ENCODE measurements around the gene KIAA0232.

Gene KIAA0232

DNA sequence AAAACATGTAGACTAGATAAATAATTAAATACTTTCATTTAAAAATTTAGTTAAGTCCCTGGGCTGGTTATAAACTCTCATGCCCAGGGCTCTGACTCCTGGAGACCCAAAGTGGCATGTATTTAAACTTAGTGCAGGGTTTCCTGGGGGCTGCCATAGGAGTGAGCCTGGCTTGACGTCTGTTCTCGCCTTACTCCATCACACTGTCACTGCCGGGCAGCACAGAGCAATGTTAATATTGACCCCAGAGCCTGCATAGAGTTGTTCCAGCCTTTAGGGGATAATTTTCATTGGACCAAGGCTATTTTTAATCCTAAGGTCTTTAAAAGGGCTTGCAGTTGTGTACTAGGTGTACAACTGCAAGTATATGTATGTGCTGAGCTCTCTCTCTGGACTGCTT, 31.2 kb downstream of the KIAA0232 start:
- no peak overlapping the region for H3K4me2 ChIP-seq (ENCODE audit: low read length)
- peaks cover 51% of the 10 kb centered on the region for H3K79me2 ChIP-seq (ENCODE audit: low read length)
- H3K27ac ChIP-seq (ENCODE audit: low read length): no peak overlapping the region
- peaks cover 20% of the 10 kb centered on the region for H4K20me1 ChIP-seq (ENCODE audit: insufficient read depth, low read length)
- no peak overlapping the region for H3K9ac ChIP-seq (ENCODE audit: low read length)
- H3K9me3 ChIP-seq (ENCODE audit: insufficient read depth, low read length): peaks cover 2% of the 10 kb centered on the region; the same call in 1 of the 2 replicates
- no peaks in the 10 kb centered on the region for H3K27me3 ChIP-seq (ENCODE audit: low read depth, low read length)
- no peak overlapping the region for H2AFZ ChIP-seq (ENCODE audit: low read depth, low read length)
- no peak overlapping the region for H3K4me3 ChIP-seq (ENCODE audit: low read length)
- H3K36me3 ChIP-seq (replicated peaks; ENCODE audit: low read depth, low read length): peaks cover 11% of the 10 kb centered on the region
- TF ChIP-seq, protein P1, sequence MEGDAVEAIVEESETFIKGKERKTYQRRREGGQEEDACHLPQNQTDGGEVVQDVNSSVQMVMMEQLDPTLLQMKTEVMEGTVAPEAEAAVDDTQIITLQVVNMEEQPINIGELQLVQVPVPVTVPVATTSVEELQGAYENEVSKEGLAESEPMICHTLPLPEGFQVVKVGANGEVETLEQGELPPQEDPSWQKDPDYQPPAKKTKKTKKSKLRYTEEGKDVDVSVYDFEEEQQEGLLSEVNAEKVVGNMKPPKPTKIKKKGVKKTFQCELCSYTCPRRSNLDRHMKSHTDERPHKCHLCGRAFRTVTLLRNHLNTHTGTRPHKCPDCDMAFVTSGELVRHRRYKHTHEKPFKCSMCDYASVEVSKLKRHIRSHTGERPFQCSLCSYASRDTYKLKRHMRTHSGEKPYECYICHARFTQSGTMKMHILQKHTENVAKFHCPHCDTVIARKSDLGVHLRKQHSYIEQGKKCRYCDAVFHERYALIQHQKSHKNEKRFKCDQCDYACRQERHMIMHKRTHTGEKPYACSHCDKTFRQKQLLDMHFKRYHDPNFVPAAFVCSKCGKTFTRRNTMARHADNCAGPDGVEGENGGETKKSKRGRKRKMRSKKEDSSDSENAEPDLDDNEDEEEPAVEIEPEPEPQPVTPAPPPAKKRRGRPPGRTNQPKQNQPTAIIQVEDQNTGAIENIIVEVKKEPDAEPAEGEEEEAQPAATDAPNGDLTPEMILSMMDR (IDR thresholded peaks at IDR 0.05; ENCODE audit: low read depth, low read length): no peak
- TF ChIP-seq EZH2phosphoT487 (IDR thresholded peaks at IDR 0.05; ENCODE audit: low read depth): no peak
- no peaks in the 10 kb centered on the region for H3K4me1 ChIP-seq (ENCODE audit: low read length)

DNA sequence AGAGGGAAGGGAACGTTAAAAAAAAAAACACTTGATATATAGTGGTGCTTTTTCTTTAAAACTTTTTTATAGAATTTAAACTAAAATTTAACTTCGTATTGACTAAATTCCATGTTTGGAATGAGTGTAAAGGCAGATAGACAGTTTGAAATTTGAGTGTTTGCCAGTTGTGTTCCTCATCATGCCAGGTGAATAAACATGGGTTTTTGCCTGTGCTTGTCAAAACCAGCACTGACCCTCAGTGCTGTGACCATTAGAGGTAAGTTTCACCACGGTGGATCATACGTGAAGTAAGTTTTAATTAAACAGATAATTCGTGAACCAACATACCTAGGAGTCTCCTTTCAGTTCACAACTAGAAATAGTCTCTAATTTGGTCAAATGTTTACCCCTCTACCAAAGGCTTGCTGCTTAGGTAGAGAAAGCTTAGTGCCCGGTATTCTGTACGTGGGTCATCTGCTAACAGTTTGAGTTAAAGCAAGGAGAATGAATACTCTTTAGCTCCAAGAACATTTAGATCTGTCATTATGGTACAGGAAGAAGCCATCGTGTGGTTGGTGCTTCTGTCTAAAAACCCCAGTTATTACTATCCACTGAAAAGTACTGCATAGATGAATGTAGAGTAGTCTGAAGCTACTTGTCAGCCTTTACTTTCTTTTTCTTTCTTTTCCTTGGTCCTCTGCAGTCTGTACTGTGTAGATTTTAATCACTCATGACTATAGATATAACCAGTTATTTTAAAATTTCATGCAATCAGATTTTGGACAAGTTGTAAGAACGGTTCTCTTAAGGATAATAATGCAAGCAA, 32.7 kb downstream of the KIAA0232 start:
- no peaks in the 10 kb centered on the region for H3K4me1 ChIP-seq (ENCODE audit: low read length)
- no peak overlapping the region for H3K9ac ChIP-seq (ENCODE audit: low read length)
- H2AFZ ChIP-seq (ENCODE audit: low read depth, low read length): no peak overlapping the region
- no peak for TF ChIP-seq EZH2phosphoT487 (IDR thresholded peaks at IDR 0.05; ENCODE audit: low read depth)
- TF ChIP-seq, protein P1 (IDR thresholded peaks at IDR 0.05; ENCODE audit: low read depth, low read length): no peak
- H4K20me1 ChIP-seq (ENCODE audit: insufficient read depth, low read length): peaks cover 20% of the 10 kb centered on the region
- H3K79me2 ChIP-seq (ENCODE audit: low read length): peaks cover 59% of the 10 kb centered on the region
- H3K36me3 ChIP-seq (replicated peaks; ENCODE audit: low read depth, low read length): peaks cover 17% of the 10 kb centered on the region
- no peak overlapping the region for H3K4me3 ChIP-seq (ENCODE audit: low read length)
- H3K27ac ChIP-seq (ENCODE audit: low read length): no peak overlapping the region
- no peaks in the 10 kb centered on the region for H3K27me3 ChIP-seq (ENCODE audit: low read depth, low read length)
- H3K4me2 ChIP-seq (ENCODE audit: low read length): no peak overlapping the region
- H3K9me3 ChIP-seq (ENCODE audit: insufficient read depth, low read length): peaks cover 8% of the 10 kb centered on the region; the same call in 1 of the 2 replicates

- H4K20me1 ChIP-seq (ENCODE audit: insufficient read depth, low read length): 0 out of 2 replicates have a peak, but pooled peaks cover 4% of the 10 kb centered on the region
- peaks cover 8% of the 10 kb centered on the region; the same call in 1 of the 2 replicates for H3K9me3 ChIP-seq (ENCODE audit: insufficient read depth, low read length)
- no peak overlapping the region for H3K27ac ChIP-seq (ENCODE audit: low read length)
- no peak overlapping the region for H2AFZ ChIP-seq (ENCODE audit: low read depth, low read length)
- no peak for TF ChIP-seq EZH2phosphoT487 (IDR thresholded peaks at IDR 0.05; ENCODE audit: low read depth)
- TF ChIP-seq, protein P1 (IDR thresholded peaks at IDR 0.05; ENCODE audit: low read depth, low read length): no peak
- H3K36me3 ChIP-seq (replicated peaks; ENCODE audit: low read depth, low read length): peaks cover 19% of the 10 kb centered on the region
- no peak overlapping the region for H3K4me2 ChIP-seq (ENCODE audit: low read length)
- H3K4me3 ChIP-seq (ENCODE audit: low read length): no peak overlapping the region
- H3K79me2 ChIP-seq (ENCODE audit: low read length): peaks cover 57% of the 10 kb centered on the region
- no peaks in the 10 kb centered on the region for H3K4me1 ChIP-seq (ENCODE audit: low read length)
- H3K27me3 ChIP-seq (ENCODE audit: low read depth, low read length): no peaks in the 10 kb centered on the region
- H3K9ac ChIP-seq (ENCODE audit: low read length): no peak overlapping the region
Observed at GRCh38 chr4:6819295-6819694, 36.8 kb downstream of the KIAA0232 start.

DNA sequence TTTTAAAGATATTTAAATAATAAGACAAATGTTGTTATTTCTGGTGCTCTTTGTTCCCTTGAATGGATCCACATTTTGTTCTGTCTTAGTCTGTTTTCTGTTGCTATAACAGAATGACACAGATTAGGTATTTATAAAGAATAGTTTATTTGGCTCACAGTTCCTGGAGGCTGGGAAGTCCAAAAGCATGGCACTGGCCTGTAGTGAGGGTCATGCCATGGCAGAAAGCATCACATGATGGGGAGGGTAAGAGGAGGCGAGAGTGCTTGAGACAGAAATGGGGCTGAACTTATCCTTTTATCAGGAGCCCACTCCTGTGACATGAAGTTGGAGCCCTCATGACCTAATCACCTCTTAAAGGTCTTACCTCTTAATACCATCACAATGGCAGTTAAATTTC, 38.2 kb downstream of the KIAA0232 start:
- Histone ChIP-seq H3K27me3 (ENCODE audit: low read depth, low read length) (no peaks in the 10 kb centered on the region), H3K4me1 (ENCODE audit: low read length) (no peaks in the 10 kb centered on the region), H3K9me3 (ENCODE audit: insufficient read depth, low read length) (peaks cover 8% of the 10 kb centered on the region; the same call in 1 of the 2 replicates), H3K4me2 (ENCODE audit: low read length) (no peak overlapping the region), H3K27ac (ENCODE audit: low read length) (no peak overlapping the region), H3K4me3 (ENCODE audit: low read length) (no peak overlapping the region), H3K9ac (ENCODE audit: low read length) (no peak overlapping the region), H2AFZ (ENCODE audit: low read depth, low read length) (no peak overlapping the region), H4K20me1 (ENCODE audit: insufficient read depth, low read length) (0 out of 2 replicates have a peak, but pooled peaks cover 4% of the 10 kb centered on the region), H3K79me2 (ENCODE audit: low read length) (peaks cover 48% of the 10 kb centered on the region), H3K36me3 (replicated peaks; ENCODE audit: low read depth, low read length) (peaks cover 27% of the 10 kb centered on the region)
- no peak for TF ChIP-seq EZH2phosphoT487 (IDR thresholded peaks at IDR 0.05; ENCODE audit: low read depth)
- TF ChIP-seq, protein P1 (IDR thresholded peaks at IDR 0.05; ENCODE audit: low read depth, low read length): no peak

Measured in OCI-LY3 (cell line).